ENCODE measurements around the gene BCAS3.

BCAS3 gene

GRCh38 chr17:61211236-61211635, 533.6 kb downstream of the BCAS3 start:
- no peak for DNase-seq

DNA sequence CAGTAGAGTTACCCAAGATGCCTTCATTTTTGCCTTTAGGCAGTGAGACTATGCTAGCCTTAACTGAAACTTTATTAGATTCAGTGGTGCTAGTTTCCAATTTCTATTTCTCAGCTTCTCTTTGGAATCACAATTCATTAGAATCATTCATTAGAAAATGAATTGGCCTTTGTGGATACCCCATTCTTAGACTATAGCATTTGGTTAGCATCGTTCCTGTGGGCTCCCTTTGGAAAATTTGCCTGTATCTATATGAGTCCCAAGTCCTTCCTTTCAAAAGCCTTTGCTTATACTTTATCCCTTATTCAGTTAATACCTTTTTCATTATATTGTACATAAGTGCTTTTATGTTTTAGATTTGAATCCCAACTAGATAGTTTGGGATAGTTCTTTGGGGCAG, 535.0 kb downstream of the BCAS3 start:
- DNase-seq: no peak

- DNase-seq: no peak
Measured at GRCh38 chr17:61214753-61215152, 537.1 kb downstream of the BCAS3 start.

DNA sequence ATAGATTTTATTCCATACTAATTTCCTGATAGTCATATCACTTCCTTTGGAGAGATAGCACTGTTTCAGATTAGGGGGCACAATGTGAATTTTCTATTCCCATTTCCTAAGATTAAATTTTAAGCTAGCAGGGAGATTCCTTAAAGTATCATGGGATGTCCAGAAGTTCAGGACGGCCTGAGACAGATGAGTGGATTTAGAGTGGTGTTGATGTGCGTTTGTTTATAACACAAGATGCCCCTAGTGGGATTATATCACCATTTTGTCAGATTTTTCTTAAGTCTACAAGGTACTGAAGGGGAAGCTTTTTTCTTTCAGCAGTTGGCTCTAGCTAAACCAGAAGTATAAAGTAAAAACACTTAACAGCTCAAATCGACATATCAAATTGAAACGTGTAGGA, 538.4 kb downstream of the BCAS3 start:
- no peak for DNase-seq

- no peak for DNase-seq
Measured at GRCh38 chr17:61217878-61218437, 540.3 kb downstream of the BCAS3 start.

GRCh38 chr17:61218438-61218837, 540.8 kb downstream of the BCAS3 start:
- no peak for DNase-seq

- DNase-seq: no peak
Measured at GRCh38 chr17:61219460-61219859, 541.8 kb downstream of the BCAS3 start.

GRCh38 chr17:61221181-61221580, 543.5 kb downstream of the BCAS3 start:
- no peak for DNase-seq

DNA sequence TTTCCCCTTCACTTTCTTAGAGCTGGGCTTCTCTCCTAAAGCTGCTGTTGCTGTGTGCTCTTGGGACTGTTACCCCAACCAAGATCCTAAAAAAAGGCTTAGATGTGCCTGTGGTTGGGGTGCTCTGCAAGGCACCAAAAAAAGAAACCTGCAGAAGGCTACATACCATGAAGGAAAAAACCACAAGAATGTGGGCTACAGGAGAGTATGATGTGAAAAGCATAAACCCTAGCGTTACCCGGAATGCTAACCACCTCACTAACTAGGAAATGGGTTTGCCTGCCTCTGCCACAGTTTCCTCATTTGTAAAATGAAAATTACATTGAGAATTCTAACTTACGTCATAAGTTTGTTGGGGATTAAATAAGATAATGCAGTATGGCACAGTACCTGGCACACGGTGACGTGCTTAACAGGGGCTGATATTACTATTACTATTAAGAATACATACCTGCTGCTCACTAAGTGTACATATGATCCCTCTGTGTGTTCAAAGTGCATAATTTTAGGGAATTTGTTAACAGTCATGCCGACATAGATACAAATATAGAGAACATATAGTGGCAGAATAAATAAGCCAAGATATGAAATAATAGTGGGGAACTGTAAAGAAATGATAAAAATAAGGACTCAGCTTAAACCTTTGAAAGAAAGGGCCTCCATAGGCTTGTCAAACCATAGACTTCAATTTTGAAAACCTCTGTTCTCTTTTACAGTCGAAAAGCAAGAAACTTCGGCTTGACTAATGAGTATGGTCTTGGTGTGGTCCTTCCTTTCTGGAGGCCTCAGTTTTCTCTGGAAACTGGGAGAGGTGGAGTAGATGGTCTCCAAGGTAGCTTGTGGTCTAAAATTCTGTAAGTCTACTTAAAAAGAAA, 544.2 kb downstream of the BCAS3 start:
- DNase-seq: no peak

- no peak for DNase-seq
Measured at GRCh38 chr17:61223725-61224124, 546.1 kb downstream of the BCAS3 start.

DNA sequence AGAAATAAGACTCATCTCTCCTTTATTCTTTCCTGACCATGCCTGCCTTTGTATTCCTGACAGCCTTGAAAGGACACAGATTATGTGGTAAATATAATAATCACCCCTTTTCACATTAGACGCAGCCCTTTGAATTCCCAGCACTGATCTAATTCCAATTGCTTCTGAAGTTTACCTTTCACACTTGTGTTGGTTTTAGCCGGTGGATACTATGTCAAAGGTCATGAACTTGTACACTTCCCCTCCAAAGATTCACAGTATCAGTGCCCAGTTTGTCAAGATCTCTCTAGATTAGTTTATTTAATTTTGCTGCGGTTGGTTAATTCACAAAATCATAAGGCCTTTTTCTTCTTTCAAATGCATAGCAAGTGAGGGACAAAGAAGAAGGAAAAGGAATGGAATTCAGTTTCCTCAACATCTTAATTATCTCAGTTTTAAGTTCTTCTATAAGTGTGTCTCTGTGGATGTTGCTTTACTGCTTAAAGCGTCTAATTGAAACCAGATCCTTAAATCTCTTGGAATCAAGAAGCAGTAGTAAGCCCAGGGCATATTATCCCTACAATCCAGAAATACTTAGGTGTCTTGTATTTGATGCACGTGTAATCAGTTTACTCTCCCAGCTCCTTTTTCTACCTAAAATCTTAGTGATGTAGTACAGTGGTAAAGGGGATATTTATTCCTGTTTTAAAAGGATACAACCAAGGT, 547.7 kb downstream of the BCAS3 start:
- no peak for DNase-seq

GRCh38 chr17:61227866-61228265, 550.2 kb downstream of the BCAS3 start:
- DNase-seq: no peak

DNA sequence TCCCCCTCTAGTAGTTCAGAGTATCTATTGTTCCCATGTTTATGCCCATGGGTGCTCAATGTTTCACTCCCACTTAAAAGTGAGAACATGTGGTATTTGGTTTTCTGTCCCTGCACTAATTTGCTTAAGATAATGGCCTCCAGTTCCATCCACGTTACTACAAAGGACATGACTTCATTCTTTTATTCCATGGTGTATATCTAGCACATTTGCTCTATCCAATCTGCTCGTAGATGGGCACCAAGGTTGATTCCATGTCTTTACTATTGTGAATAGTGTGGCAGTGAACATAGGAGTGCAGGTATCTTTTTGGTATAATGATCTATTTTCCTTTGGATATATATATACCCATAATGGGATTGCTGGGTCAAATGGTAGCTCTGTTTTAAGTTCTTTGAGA, 552.8 kb downstream of the BCAS3 start:
- no peak for DNase-seq

- DNase-seq: no peak
Measured at GRCh38 chr17:61230972-61231820, 553.5 kb downstream of the BCAS3 start.

DNA sequence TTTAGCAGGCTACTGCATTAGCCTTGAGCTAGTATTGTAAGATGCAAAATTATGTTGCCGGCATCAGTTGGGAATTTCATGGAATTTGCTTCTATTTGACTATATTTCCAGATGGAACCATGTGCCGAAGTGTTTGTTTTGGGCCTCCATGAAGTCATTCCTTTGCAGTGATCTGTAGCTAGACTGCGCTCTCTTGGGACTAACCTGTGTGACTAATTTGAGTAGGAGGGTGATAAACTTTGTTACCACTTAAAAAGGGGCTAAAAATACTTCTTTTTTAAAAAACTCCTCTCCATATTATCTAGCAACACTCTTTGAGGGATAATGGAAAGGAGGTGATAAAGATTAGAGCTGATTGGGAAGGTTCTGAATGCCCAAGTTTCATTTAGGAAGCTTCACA, 555.2 kb downstream of the BCAS3 start:
- no peak for DNase-seq

GRCh38 chr17:61233991-61234750, 556.5 kb downstream of the BCAS3 start:
- no peak for DNase-seq

- no peak for DNase-seq
Measured at GRCh38 chr17:61235001-61235826, 557.6 kb downstream of the BCAS3 start.

- DNase-seq: no peak
Measured at GRCh38 chr17:61235827-61236197, 558.2 kb downstream of the BCAS3 start.

- DNase-seq: no peak
Measured at GRCh38 chr17:61237275-61237674, 559.6 kb downstream of the BCAS3 start.

GRCh38 chr17:61238455-61238933, 560.8 kb downstream of the BCAS3 start:
- DNase-seq: no peak

- DNase-seq: no peak
Measured at GRCh38 chr17:61239327-61239726, 561.7 kb downstream of the BCAS3 start.
